ENCODE measurements around the gene CYB561D2. TPM values are rescaled to one million over a fixed set of nuclear protein-coding genes. Genes with fewer than 3 reads are reported as not detected.

The CYB561D2 gene
- total and polyA plus RNA-seq, 2 of the 13 experiments (the other 11 are each of a cell fraction or from before 2014, with no cell fraction given): 11.1 to 17.2 TPM

- TF ChIP-seq ZNF512 (CRISPR knock-in tag; IDR thresholded peaks at IDR 0.05): no peak
- TF ChIP-seq MED1 (CRISPR knock-in tag; IDR thresholded peaks at IDR 0.05): peak; percentile 66
- TF ChIP-seq ZNF10 (CRISPR knock-in tag; IDR thresholded peaks at IDR 0.05; ENCODE audit: borderline replicate concordance, low read depth): no peak
- no peak for TF ChIP-seq REXO4 (CRISPR knock-in tag; IDR thresholded peaks at IDR 0.05; ENCODE audit: borderline replicate concordance)
- TF ChIP-seq KAT2B (IDR thresholded peaks at IDR 0.05; ENCODE audit: borderline replicate concordance, low read depth, low read length): no peak
- TF ChIP-seq YEATS2 (CRISPR knock-in tag; IDR thresholded peaks at IDR 0.05; ENCODE audit: borderline replicate concordance): no peak
- no peak for TF ChIP-seq RARG (CRISPR knock-in tag; IDR thresholded peaks at IDR 0.05; ENCODE audit: low read depth)
- no peak for TF ChIP-seq SATB2 (CRISPR knock-in tag; IDR thresholded peaks at IDR 0.05)
- no peak for TF ChIP-seq FOXA3 (CRISPR knock-in tag; IDR thresholded peaks at IDR 0.05)
- no peak for TF ChIP-seq ZNF550 (CRISPR knock-in tag; IDR thresholded peaks at IDR 0.05; ENCODE audit: borderline replicate concordance)
- TF ChIP-seq, protein P1, sequence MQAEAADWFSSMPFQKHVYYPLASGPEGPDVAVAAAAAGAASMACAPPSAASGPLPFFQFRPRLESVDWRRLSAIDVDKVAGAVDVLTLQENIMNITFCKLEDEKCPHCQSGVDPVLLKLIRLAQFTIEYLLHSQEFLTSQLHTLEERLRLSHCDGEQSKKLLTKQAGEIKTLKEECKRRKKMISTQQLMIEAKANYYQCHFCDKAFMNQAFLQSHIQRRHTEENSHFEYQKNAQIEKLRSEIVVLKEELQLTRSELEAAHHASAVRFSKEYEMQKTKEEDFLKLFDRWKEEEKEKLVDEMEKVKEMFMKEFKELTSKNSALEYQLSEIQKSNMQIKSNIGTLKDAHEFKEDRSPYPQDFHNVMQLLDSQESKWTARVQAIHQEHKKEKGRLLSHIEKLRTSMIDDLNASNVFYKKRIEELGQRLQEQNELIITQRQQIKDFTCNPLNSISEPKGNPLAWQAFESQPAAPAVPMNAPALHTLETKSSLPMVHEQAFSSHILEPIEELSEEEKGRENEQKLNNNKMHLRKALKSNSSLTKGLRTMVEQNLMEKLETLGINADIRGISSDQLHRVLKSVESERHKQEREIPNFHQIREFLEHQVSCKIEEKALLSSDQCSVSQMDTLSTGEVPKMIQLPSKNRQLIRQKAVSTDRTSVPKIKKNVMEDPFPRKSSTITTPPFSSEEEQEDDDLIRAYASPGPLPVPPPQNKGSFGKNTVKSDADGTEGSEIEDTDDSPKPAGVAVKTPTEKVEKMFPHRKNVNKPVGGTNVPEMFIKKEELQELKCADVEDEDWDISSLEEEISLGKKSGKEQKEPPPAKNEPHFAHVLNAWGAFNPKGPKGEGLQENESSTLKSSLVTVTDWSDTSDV (CRISPR knock-in tag; IDR thresholded peaks at IDR 0.05): no peak
- no peak for TF ChIP-seq GTF3A (CRISPR knock-in tag; conservative IDR thresholded peaks at IDR 0.05)
- TF ChIP-seq ZNF552 (CRISPR knock-in tag; IDR thresholded peaks at IDR 0.05; ENCODE audit: borderline replicate concordance): no peak; the same call in 1 of the 2 replicates
- no peak for TF ChIP-seq ZNF225 (CRISPR knock-in tag; IDR thresholded peaks at IDR 0.05)
- TF ChIP-seq, protein P2, sequence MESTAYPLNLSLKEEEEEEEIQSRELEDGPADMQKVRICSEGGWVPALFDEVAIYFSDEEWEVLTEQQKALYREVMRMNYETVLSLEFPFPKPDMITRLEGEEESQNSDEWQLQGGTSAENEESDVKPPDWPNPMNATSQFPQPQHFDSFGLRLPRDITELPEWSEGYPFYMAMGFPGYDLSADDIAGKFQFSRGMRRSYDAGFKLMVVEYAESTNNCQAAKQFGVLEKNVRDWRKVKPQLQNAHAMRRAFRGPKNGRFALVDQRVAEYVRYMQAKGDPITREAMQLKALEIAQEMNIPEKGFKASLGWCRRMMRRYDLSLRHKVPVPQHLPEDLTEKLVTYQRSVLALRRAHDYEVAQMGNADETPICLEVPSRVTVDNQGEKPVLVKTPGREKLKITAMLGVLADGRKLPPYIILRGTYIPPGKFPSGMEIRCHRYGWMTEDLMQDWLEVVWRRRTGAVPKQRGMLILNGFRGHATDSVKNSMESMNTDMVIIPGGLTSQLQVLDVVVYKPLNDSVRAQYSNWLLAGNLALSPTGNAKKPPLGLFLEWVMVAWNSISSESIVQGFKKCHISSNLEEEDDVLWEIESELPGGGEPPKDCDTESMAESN (CRISPR knock-in tag; conservative IDR thresholded peaks at IDR 0.05): no peak
- TF ChIP-seq, protein P3, sequence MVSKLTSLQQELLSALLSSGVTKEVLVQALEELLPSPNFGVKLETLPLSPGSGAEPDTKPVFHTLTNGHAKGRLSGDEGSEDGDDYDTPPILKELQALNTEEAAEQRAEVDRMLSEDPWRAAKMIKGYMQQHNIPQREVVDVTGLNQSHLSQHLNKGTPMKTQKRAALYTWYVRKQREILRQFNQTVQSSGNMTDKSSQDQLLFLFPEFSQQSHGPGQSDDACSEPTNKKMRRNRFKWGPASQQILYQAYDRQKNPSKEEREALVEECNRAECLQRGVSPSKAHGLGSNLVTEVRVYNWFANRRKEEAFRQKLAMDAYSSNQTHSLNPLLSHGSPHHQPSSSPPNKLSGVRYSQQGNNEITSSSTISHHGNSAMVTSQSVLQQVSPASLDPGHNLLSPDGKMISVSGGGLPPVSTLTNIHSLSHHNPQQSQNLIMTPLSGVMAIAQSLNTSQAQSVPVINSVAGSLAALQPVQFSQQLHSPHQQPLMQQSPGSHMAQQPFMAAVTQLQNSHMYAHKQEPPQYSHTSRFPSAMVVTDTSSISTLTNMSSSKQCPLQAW (CRISPR knock-in tag; IDR thresholded peaks at IDR 0.05): no peak
- TF ChIP-seq HNRNPH1 (optimal IDR thresholded peaks at IDR 0.05; ENCODE audit: low read depth, low read length): peak; percentile 31
- no peak; the same call in 1 of the 2 replicates for TF ChIP-seq ZNF431 (CRISPR knock-in tag; IDR thresholded peaks at IDR 0.05; ENCODE audit: borderline replicate concordance, low read depth)
- TF ChIP-seq MBD4 (IDR thresholded peaks at IDR 0.05; ENCODE audit: borderline replicate concordance, low read length): no peak
Measured at GRCh38 chr3:50321336-50322114, 29.1 kb upstream of the CYB561D2 start (continued).
